ENCODE measurements around the gene RASSF1.

Gene RASSF1

DNA sequence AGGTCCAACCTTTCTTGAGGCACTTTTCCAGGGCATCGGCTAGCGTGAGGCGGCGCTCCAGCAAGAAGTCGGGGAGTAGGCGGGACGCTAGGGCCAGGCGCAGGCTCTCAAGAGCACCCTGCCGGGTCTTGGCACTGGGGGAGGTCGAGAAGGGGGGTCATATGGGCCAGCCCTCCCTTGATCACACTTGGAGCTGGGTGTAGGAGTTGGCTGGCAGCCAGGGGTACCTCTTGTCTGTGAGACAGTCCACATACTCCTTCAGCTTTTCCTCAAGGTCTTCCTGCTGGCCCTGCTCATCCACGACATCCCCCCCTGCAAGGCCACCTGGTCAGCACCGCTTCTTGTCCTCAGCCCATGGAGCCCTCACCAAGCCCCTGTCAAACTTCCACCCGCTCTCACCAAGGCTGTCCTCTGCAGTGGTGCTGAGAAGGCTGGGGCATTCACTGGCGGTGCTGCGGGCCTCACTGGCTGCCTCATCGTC, 50.4 kb downstream of the RASSF1 start:
- Histone ChIP-seq H3K4me3 (ENCODE audit: low read depth, low read length, poor library complexity, severe bottlenecking) (peak overlapping the region; percentile 99), H3K36me3 (ENCODE audit: insufficient read depth, low read length) (peaks cover 50% of the 10 kb centered on the region), H3F3A (ENCODE audit: insufficient read depth, low read length) (no peaks in the 10 kb centered on the region), H2AFZ (ENCODE audit: low read length) (no peak overlapping the region), H3K27ac (ENCODE audit: low read depth, low read length, poor library complexity, severe bottlenecking) (no peak overlapping the region), H3K4me1 (ENCODE audit: insufficient read depth, low read length, severe bottlenecking) (peaks cover 19% of the 10 kb centered on the region), H3K9ac (ENCODE audit: low read length) (no peak overlapping the region), H3K9me2 (ENCODE audit: low read depth, low read length) (no peaks in the 10 kb centered on the region), H3K4me2 (ENCODE audit: low read length) (0 out of 2 replicates have a peak overlapping the region, but pooled peaks have one; percentile 95), H3K9me3 (ENCODE audit: low read length) (no peaks in the 10 kb centered on the region), H3K79me2 (ENCODE audit: insufficient read depth, low read length) (peaks cover 10% of the 10 kb centered on the region), H4K20me1 (ENCODE audit: insufficient read depth, low read length) (no peaks in the 10 kb centered on the region), H3K27me3 (ENCODE audit: insufficient read depth, low read length) (no peaks in the 10 kb centered on the region)
- no peak for TF ChIP-seq EZH2 (IDR thresholded peaks at IDR 0.05; ENCODE audit: borderline replicate concordance, low read length)
- TF ChIP-seq CTCF (IDR thresholded peaks at IDR 0.05; ENCODE audit: low read length) = no peak

DNA sequence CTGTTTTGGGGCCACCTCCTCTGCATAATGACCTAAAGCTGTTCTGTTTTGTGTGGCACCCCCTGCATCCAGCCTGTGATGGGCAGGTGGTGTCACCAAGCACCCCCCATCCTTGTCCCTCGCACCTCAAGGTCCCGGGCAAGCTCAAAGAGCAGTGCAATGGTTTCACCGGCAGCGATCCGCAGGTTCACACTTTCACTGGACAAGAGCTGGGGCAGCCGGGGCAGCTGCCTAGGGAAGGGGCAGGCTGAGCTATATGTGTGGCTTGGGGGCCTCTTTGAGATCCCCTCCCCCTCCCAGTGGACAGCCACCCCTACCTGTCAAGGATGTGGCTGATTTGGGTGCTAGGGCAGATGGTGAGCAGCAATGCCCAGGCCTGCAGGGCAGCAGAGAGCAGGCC, 51.5 kb downstream of the RASSF1 start:
- Histone ChIP-seq H3K36me3 (ENCODE audit: insufficient read depth, low read length) (peaks cover 50% of the 10 kb centered on the region), H3F3A (ENCODE audit: insufficient read depth, low read length) (no peaks in the 10 kb centered on the region), H3K9me3 (ENCODE audit: low read length) (no peaks in the 10 kb centered on the region), H2AFZ (ENCODE audit: low read length) (no peak overlapping the region), H3K27me3 (ENCODE audit: insufficient read depth, low read length) (no peaks in the 10 kb centered on the region), H3K27ac (ENCODE audit: low read depth, low read length, poor library complexity, severe bottlenecking) (no peak overlapping the region), H4K20me1 (ENCODE audit: insufficient read depth, low read length) (no peaks in the 10 kb centered on the region), H3K79me2 (ENCODE audit: insufficient read depth, low read length) (peaks cover 10% of the 10 kb centered on the region), H3K4me3 (ENCODE audit: low read depth, low read length, poor library complexity, severe bottlenecking) (no peak overlapping the region), H3K4me2 (ENCODE audit: low read length) (no peak overlapping the region), H3K9ac (ENCODE audit: low read length) (no peak overlapping the region), H3K9me2 (ENCODE audit: low read depth, low read length) (no peaks in the 10 kb centered on the region), H3K4me1 (ENCODE audit: insufficient read depth, low read length, severe bottlenecking) (peaks cover 19% of the 10 kb centered on the region)
- no peak for TF ChIP-seq EZH2 (IDR thresholded peaks at IDR 0.05; ENCODE audit: borderline replicate concordance, low read length)
- TF ChIP-seq CTCF (IDR thresholded peaks at IDR 0.05; ENCODE audit: low read length) = no peak

DNA sequence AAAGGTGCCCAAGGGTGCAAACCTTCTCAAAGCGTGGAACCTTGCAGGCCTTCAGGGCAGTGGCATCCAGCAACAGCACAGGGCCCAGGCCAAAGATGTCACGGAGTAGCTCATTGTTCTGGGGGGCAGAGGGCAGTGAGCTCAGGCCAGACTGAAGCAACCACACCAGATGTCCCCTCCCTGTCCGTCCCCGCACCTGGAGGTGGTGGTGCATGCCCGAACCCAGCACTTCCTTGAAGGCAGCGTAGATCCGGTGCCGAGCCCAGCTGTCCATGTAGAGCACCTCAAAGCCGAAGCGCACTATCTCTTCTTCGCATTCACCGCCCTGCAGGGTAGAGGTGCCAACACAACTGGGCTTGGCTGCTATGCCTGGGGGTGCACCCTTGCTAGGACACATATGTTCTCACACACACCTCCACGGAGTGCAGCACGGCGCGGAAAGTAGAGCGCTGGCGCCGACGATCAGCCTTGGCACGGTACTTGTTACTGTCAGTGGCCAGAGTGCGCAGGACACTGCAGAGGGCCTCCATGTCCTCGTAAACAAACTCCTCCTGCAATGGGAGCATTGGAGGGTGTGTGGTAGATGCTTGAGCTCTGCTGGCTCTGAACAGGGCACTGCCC, 52.1 kb downstream of the RASSF1 start:
- Histone ChIP-seq H3K9me3 (ENCODE audit: low read length) (no peaks in the 10 kb centered on the region), H3K27me3 (ENCODE audit: insufficient read depth, low read length) (no peaks in the 10 kb centered on the region), H3K4me3 (ENCODE audit: low read depth, low read length, poor library complexity, severe bottlenecking) (no peak overlapping the region), H3K4me1 (ENCODE audit: insufficient read depth, low read length, severe bottlenecking) (peaks cover 19% of the 10 kb centered on the region), H3K79me2 (ENCODE audit: insufficient read depth, low read length) (peaks cover 10% of the 10 kb centered on the region), H3K9ac (ENCODE audit: low read length) (no peak overlapping the region), H3F3A (ENCODE audit: insufficient read depth, low read length) (no peaks in the 10 kb centered on the region), H3K27ac (ENCODE audit: low read depth, low read length, poor library complexity, severe bottlenecking) (no peak overlapping the region), H4K20me1 (ENCODE audit: insufficient read depth, low read length) (no peaks in the 10 kb centered on the region), H3K36me3 (ENCODE audit: insufficient read depth, low read length) (peaks cover 50% of the 10 kb centered on the region), H2AFZ (ENCODE audit: low read length) (no peak overlapping the region), H3K9me2 (ENCODE audit: low read depth, low read length) (no peaks in the 10 kb centered on the region), H3K4me2 (ENCODE audit: low read length) (no peak overlapping the region)
- TF ChIP-seq EZH2 (IDR thresholded peaks at IDR 0.05; ENCODE audit: borderline replicate concordance, low read length) = no peak
- no peak for TF ChIP-seq CTCF (IDR thresholded peaks at IDR 0.05; ENCODE audit: low read length)

Data from OCI-LY1 (cell line).